Measurements from ENCODE around the gene ARMH3.

ARMH3 gene

GRCh38 chr10:101828766-101829551 lies 227.0 kb downstream of the ARMH3 start:
- Histone ChIP-seq H3K27me3 (ENCODE audit: insufficient read depth, poor library complexity, severe bottlenecking) (no peaks in the 10 kb centered on the region), H3K4me1 (ENCODE audit: insufficient read depth, poor library complexity, severe bottlenecking) (peaks cover 5% of the 10 kb centered on the region), H3K9me3 (ENCODE audit: severe bottlenecking) (no peaks in the 10 kb centered on the region), H3K4me3 (ENCODE audit: severe bottlenecking) (no peak overlapping the region), H3K27ac (ENCODE audit: poor library complexity, severe bottlenecking) (no peak overlapping the region), H3K36me3 (ENCODE audit: low read depth) (no peaks in the 10 kb centered on the region)
- DNase-seq (ENCODE audit: low spot score), result peak; percentile 49
- no peak for ATAC-seq (ENCODE audit: low read depth)
- no peak for TF ChIP-seq CTCF (IDR thresholded peaks at IDR 0.05; ENCODE audit: poor library complexity, severe bottlenecking)

- H3K27me3 ChIP-seq (ENCODE audit: insufficient read depth, poor library complexity, severe bottlenecking), result no peaks in the 10 kb centered on the region
- H3K27ac ChIP-seq (ENCODE audit: poor library complexity, severe bottlenecking), result no peak overlapping the region
- no peak overlapping the region for H3K4me3 ChIP-seq (ENCODE audit: severe bottlenecking)
- H3K36me3 ChIP-seq (ENCODE audit: low read depth), result no peaks in the 10 kb centered on the region
- peak; percentile 9 for DNase-seq (ENCODE audit: low spot score)
- ATAC-seq (ENCODE audit: low read depth), result no peak
- TF ChIP-seq CTCF (IDR thresholded peaks at IDR 0.05; ENCODE audit: poor library complexity, severe bottlenecking), result no peak
- no peaks in the 10 kb centered on the region for H3K9me3 ChIP-seq (ENCODE audit: severe bottlenecking)
- peaks cover 5% of the 10 kb centered on the region for H3K4me1 ChIP-seq (ENCODE audit: insufficient read depth, poor library complexity, severe bottlenecking)
Observed at GRCh38 chr10:101827919-101828600, 227.9 kb downstream of the ARMH3 start.

- Histone ChIP-seq H3K4me3 (ENCODE audit: severe bottlenecking) (no peak overlapping the region), H3K27ac (ENCODE audit: poor library complexity, severe bottlenecking) (no peak overlapping the region), H3K27me3 (ENCODE audit: insufficient read depth, poor library complexity, severe bottlenecking) (no peaks in the 10 kb centered on the region), H3K4me1 (ENCODE audit: insufficient read depth, poor library complexity, severe bottlenecking) (peaks cover 5% of the 10 kb centered on the region), H3K36me3 (ENCODE audit: low read depth) (no peaks in the 10 kb centered on the region), H3K9me3 (ENCODE audit: severe bottlenecking) (no peaks in the 10 kb centered on the region)
- DNase-seq (ENCODE audit: low spot score), result no peak
- TF ChIP-seq CTCF (IDR thresholded peaks at IDR 0.05; ENCODE audit: poor library complexity, severe bottlenecking), result no peak
- no peak for ATAC-seq (ENCODE audit: low read depth)
Observed at GRCh38 chr10:101826852-101827434, 229.0 kb downstream of the ARMH3 start.

- ATAC-seq (ENCODE audit: low read depth) (no peak), DNase-seq (ENCODE audit: low spot score) (no peak)
- TF ChIP-seq CTCF (IDR thresholded peaks at IDR 0.05; ENCODE audit: poor library complexity, severe bottlenecking), result no peak
- no peaks in the 10 kb centered on the region for H3K27me3 ChIP-seq (ENCODE audit: insufficient read depth, poor library complexity, severe bottlenecking)
- no peak overlapping the region for H3K4me3 ChIP-seq (ENCODE audit: severe bottlenecking)
- H3K4me1 ChIP-seq (ENCODE audit: insufficient read depth, poor library complexity, severe bottlenecking), result no peaks in the 10 kb centered on the region
- no peaks in the 10 kb centered on the region for H3K36me3 ChIP-seq (ENCODE audit: low read depth)
- H3K9me3 ChIP-seq (ENCODE audit: severe bottlenecking), result no peaks in the 10 kb centered on the region
- H3K27ac ChIP-seq (ENCODE audit: poor library complexity, severe bottlenecking), result no peak overlapping the region
Observed at GRCh38 chr10:101824736-101825135, 231.2 kb downstream of the ARMH3 start.

Data from RWPE2 (cell line).